Fibroblast of lung (primary cell): ENCODE results near the gene SYT14. TPM values are rescaled to one million over a fixed set of nuclear protein-coding genes. Genes with fewer than 3 reads are reported as not detected.

Experiments
- DNase-seq, 2 donors: peaks; one replicate each; pipeline versions ENCODE4 v3.0.0 to v3.0.0-alpha.2; 2010; ENCODE audit warnings: low read depth in 2 of 2
- H2AFZ ChIP-seq: 2 replicates; pipeline ENCODE4 v1.5.1; 2012; ENCODE audit warnings: low read length, control low read depth, inconsistent platforms
- H3K27ac ChIP-seq: 2 replicates; pipeline ENCODE4 v1.5.1; 2011; ENCODE audit warnings: low read length, control low read depth; ENCODE audit not compliant: insufficient read depth
- H3K27me3 ChIP-seq: 2 replicates; pipeline ENCODE4 v1.5.1; 2011; ENCODE audit warnings: mild to moderate bottlenecking, low read length; ENCODE audit not compliant: control insufficient read depth, insufficient read depth
- H3K36me3 ChIP-seq: 2 replicates; pipeline ENCODE4 v1.5.1; 2011; ENCODE audit warnings: low read length; ENCODE audit not compliant: control insufficient read depth, insufficient read depth
- H3K4me1 ChIP-seq: 2 replicates; pipeline ENCODE4 v1.5.1; 2011; ENCODE audit warnings: low read length; ENCODE audit not compliant: control insufficient read depth, insufficient read depth; ENCODE audit errors: extremely low read depth
- H3K4me2 ChIP-seq: 2 replicates; pipeline ENCODE4 v1.5.1; 2011; ENCODE audit warnings: low read length, control low read depth; ENCODE audit not compliant: insufficient read depth; ENCODE audit errors: extremely low read depth
- H3K4me3 ChIP-seq, 4 experiments: fragments of 200-600 bp in 1 of 4; sonication (generic) in 1 of 4; replicated peaks in 1 of 4; 2 replicates each; pipeline ENCODE4 v1.5.1; 2011 to 2016; ENCODE audit warnings: low read length in 4 of 4, low read depth in 3 of 4, mild to moderate bottlenecking in 3 of 4, control low read depth in 2 of 4, inconsistent platforms in 1 of 4, mixed read lengths in 1 of 4; ENCODE audit not compliant: insufficient read depth in 1 of 4; ENCODE audit errors: control extremely low read depth in 1 of 4
- H3K79me2 ChIP-seq: 2 replicates; pipeline ENCODE4 v1.5.1; 2012; ENCODE audit warnings: mild to moderate bottlenecking, low read length, inconsistent platforms; ENCODE audit not compliant: control insufficient read depth, insufficient read depth
- H3K9ac ChIP-seq: 2 replicates; pipeline ENCODE4 v1.5.1; 2011; ENCODE audit warnings: mild to moderate bottlenecking, low read length, control low read depth; ENCODE audit not compliant: insufficient read depth
- H3K9me3 ChIP-seq: 2 replicates; pipeline ENCODE4 v1.5.1; 2012; ENCODE audit warnings: low read depth, low read length; ENCODE audit not compliant: control insufficient read depth, insufficient read depth
- H4K20me1 ChIP-seq: 2 replicates; pipeline ENCODE4 v1.5.1; 2011; ENCODE audit warnings: low read length; ENCODE audit not compliant: control insufficient read depth, insufficient read depth; ENCODE audit errors: extremely low read depth
- CTCF ChIP-seq, 2 donors: IDR thresholded peaks in 1 of 2; conservative IDR thresholded peaks in 1 of 2; 1 replicate in 1 of 2; 2 replicates in 1 of 2; pipeline ENCODE4 v1.5.1; 2011 to 2012; ENCODE audit warnings: low read length in 2 of 2, control low read depth in 1 of 2, inconsistent platforms in 1 of 2, low read depth in 1 of 2, mild to moderate bottlenecking in 1 of 2
- EZH2 ChIP-seq: IDR thresholded peaks from 2 replicates; pipeline ENCODE4 v1.5.1; 2012; ENCODE audit warnings: low read length, control low read depth, mild to moderate bottlenecking; ENCODE audit errors: missing control alignments
- polyA plus RNA-seq, 2 donors: library from polyadenylated mRNA; depleted of rRNA in 1 of 2; stranded (reverse) in 1 of 2; unstranded in 1 of 2; fragments of >200 nt; gene quantifications; 2 replicates each; pipeline ENCODE4 v1.2.1, GENCODE V29; 2011 to 2012; ENCODE audit warnings: missing spikeins in 1 of 2
- total RNA-seq: library from RNA; depleted of rRNA; stranded (reverse); fragments of >200 nt; gene quantifications from 2 replicates; pipeline ENCODE4 v1.2.1, GENCODE V29; 2014

The SYT14 gene
- total and polyA plus RNA-seq, 2 donors (not counting 1 experiment from before 2014, with no cell fraction given) = 0.84 to 0.99 TPM

DNA sequence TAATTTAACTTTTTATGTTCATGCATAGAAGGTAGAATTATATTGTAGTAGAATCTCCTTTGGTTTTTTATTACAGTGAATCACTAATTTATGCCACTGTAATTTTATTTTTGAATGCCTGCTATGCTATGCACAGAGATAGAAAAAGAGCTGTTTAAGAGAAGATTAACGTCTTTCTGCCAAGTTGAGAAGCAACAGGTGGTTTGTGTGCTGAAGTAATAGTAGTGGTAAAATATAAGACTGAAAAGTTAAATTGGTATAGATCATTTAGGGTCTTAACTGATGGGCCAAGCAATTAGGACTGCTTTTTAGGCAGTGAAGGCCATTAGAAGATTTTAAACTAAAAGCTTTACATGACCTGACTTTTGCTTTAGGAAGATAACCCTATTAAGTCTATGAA, 115.1 kb downstream of the SYT14 start:
- Histone ChIP-seq H3K27me3 (no peaks in the 10 kb centered on the region), H4K20me1 (no peaks in the 10 kb centered on the region), H3K9ac (no peak overlapping the region), H3K4me1 (no peaks in the 10 kb centered on the region), H3K27ac (no peak overlapping the region), H3K79me2 (no peaks in the 10 kb centered on the region), H3K4me2 (no peak overlapping the region), H2AFZ (no peak overlapping the region), H3K4me3 (no peak overlapping the region), H3K9me3 (no peaks in the 10 kb centered on the region), H3K36me3 (no peaks in the 10 kb centered on the region)
- no peak for DNase-seq
- TF ChIP-seq CTCF (conservative IDR thresholded peaks at IDR 0.05 in 1 of 2, IDR thresholded peaks at IDR 0.05 in 1 of 2; ENCODE audit: low read depth in 1 of 2, low read length in 2 of 2) = no peak
- TF ChIP-seq EZH2 = no peak

GRCh38 chr1:210057593-210057992, 119.6 kb downstream of the SYT14 start:
- no peak overlapping the region for H3K9ac ChIP-seq
- DNase-seq = no peak
- no peaks in the 10 kb centered on the region for H4K20me1 ChIP-seq
- no peaks in the 10 kb centered on the region for H3K79me2 ChIP-seq
- H3K36me3 ChIP-seq = no peaks in the 10 kb centered on the region
- no peaks in the 10 kb centered on the region for H3K4me1 ChIP-seq
- no peaks in the 10 kb centered on the region for H3K27me3 ChIP-seq
- TF ChIP-seq EZH2 (no peak), CTCF (conservative IDR thresholded peaks at IDR 0.05 in 1 of 2, IDR thresholded peaks at IDR 0.05 in 1 of 2; ENCODE audit: low read depth in 1 of 2, low read length in 2 of 2) (no peak)
- no peak overlapping the region for H3K4me2 ChIP-seq
- H2AFZ ChIP-seq = no peak overlapping the region
- H3K9me3 ChIP-seq = no peaks in the 10 kb centered on the region
- no peak overlapping the region for H3K4me3 ChIP-seq
- no peak overlapping the region for H3K27ac ChIP-seq

- H3K27ac ChIP-seq = no peak overlapping the region
- H3K27me3 ChIP-seq = no peaks in the 10 kb centered on the region
- no peaks in the 10 kb centered on the region for H3K4me1 ChIP-seq
- no peak overlapping the region for H3K9ac ChIP-seq
- H3K36me3 ChIP-seq = no peaks in the 10 kb centered on the region
- no peaks in the 10 kb centered on the region for H3K9me3 ChIP-seq
- H3K4me2 ChIP-seq = no peak overlapping the region
- DNase-seq = no peak
- H4K20me1 ChIP-seq = no peaks in the 10 kb centered on the region
- no peak overlapping the region for H3K4me3 ChIP-seq
- H2AFZ ChIP-seq = no peak overlapping the region
- TF ChIP-seq CTCF (conservative IDR thresholded peaks at IDR 0.05 in 1 of 2, IDR thresholded peaks at IDR 0.05 in 1 of 2; ENCODE audit: low read depth in 1 of 2, low read length in 2 of 2) (no peak), EZH2 (no peak)
- no peaks in the 10 kb centered on the region for H3K79me2 ChIP-seq
These were observed 124.0 kb downstream of the SYT14 start for GRCh38 chr1:210061992-210062391.
